CMK (cell line): ENCODE results near the gene TMEM252.

Experiments
- DNase-seq: peaks from one replicate; pipeline ENCODE4 v3.0.0-alpha.2; 2010; ENCODE audit warnings: low read depth

Gene TMEM252

DNA sequence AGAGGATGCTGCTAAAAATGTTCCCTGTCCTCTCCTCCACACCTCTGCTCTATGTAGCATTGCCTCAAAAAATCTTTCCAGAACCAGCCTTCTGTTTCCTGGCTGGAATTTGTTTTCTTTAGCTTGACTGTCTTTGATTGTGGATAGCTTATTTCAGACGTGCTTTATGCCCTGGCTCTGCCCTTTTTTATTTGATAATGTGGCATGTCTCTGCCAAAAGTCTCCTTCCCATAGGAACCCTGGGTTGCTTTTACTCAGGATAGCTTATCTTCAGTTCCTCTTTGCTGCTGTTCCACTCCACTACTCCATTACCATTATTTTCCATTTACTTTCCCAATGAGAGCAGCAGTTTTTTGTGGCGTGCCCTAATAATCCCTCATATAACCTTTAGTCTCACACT, 885 bp upstream of the TMEM252 start:
- DNase-seq = no peak

DNA sequence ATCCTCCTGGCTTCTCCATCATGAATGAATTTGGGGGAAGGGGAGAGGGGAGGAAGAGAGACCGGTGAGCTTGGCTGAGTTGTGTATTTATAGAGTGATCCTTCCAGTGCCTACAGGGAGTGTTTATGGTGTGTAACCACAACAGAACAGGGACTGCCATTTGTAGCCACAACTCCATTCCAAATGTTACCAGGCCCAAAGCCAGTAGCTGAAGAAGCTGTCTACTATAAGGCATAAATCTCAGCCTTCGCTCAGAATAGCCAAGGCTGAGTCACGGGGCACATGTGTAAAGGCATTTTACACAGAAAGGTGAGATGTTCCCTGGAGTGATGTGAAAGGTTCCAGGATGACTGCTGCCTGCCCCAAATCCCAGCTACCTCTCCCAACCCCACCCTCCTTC, 2.5 kb downstream of the TMEM252 start:
- no peak for DNase-seq

DNA sequence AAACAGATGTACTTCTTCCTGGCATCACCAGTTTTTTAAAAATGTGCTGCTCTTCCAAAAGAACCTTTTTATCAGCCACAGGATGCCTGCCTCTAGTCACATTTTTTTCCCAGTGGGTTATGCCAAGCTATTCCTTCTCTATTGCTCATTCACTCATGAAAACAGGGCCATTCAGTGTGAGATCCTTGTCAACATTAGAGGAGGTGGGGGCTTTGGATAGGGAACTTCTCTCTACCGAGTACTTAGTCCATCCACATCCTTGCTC, 3.1 kb downstream of the TMEM252 start:
- DNase-seq = no peak

DNA sequence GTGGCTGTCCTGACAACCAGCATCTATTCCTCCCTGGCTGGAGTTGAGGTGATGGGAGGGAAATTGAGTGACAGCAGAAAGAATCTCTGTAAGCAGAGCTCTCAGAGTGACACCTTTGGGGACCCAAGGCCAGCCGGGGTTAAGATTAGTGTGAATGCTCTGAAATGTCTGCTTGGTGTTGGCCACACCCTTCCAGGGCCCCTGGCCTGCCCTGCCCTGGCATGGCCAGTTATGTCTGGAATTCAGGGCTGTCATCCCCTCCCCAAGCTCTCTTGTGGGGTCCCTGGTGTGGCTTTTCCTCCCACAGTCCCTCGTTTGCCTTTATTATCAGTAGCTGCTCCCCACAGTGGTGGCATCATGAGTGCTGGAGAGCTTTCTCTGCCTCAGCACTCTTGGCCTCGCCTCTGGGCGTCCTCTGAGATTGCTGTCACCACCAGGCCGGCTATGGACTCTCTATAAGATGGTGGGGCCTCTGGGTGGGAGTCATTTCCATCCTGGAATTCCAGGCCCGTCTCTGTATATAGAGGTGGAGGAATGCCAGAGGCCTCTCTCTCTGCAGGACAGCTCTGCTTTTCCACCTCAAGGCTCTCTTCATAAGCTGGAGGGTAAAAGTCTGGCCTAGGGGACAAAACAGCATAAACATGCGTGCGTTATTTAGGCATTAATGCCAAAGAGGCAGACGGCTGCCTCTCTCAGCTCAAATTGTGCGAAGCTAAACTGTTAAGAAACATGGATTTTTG, 3.6 kb downstream of the TMEM252 start:
- DNase-seq = no peak

GRCh38 chr9:68533678-68534077, 7.0 kb downstream of the TMEM252 start:
- DNase-seq = no peak

- DNase-seq = no peak
Observed at GRCh38 chr9:68532131-68532530, 8.6 kb downstream of the TMEM252 start.

DNA sequence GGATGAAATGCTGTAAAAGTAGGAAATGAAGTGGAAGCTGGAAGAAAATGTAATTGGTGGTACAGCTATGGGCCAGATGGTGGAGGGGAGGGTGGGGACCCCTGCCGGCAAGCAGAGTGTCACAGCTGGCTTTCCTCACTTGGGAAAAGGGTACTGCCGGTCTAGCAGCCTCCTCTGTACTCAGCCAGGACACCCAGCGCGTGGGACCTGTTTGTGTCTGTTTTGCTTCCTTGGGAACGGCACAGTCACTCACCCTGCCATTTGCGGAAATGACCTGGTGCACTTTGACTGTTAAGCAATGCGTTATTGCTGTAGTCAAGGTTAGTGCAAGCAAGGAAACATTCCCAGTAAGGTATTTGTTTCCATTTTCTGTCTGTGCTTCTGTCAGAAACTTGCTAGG, 10.1 kb downstream of the TMEM252 start:
- no peak for DNase-seq

- DNase-seq = no peak
Observed at GRCh38 chr9:68523367-68523936, 17.2 kb downstream of the TMEM252 start.

- no peak for DNase-seq
Observed at GRCh38 chr9:68522954-68523353, 17.7 kb downstream of the TMEM252 start.

GRCh38 chr9:68522131-68522530, 18.6 kb downstream of the TMEM252 start:
- DNase-seq = no peak

DNA sequence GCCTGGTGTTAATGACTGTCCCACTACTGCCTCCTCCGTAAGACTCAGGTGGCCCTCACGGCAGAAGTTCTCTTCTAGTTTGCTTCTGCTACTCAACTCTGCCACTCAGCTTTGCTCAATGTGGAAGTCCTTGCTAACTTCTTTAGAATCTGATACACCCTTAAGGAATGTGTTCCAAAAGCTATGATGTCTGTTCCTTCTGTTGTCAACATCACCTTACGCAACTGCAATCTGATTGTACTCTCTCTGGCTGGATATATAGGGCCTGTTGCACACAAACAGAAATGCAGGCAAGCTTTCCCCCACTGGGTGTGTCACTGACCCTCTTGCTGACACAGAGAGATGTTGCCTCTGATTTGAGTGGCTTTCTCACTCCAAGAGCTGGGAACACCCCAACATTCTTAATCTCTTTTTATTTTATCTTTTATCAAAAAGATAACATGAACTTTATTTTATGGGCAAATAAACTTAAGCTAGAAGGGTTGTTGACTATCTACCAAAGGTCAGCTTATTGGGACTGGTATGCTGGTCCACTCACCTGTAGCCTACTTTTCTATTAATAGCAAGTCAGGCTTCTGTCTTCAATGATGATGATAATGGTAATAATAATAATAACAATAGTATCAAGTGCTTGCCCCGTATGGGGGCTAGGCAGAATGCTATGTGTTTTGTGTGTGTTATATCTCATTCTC, 25.2 kb downstream of the TMEM252 start:
- DNase-seq = no peak

- no peak for DNase-seq
Observed at GRCh38 chr9:68513981-68514380, 26.7 kb downstream of the TMEM252 start.

- no peak for DNase-seq
Observed at GRCh38 chr9:68513385-68513784, 27.3 kb downstream of the TMEM252 start.

DNA sequence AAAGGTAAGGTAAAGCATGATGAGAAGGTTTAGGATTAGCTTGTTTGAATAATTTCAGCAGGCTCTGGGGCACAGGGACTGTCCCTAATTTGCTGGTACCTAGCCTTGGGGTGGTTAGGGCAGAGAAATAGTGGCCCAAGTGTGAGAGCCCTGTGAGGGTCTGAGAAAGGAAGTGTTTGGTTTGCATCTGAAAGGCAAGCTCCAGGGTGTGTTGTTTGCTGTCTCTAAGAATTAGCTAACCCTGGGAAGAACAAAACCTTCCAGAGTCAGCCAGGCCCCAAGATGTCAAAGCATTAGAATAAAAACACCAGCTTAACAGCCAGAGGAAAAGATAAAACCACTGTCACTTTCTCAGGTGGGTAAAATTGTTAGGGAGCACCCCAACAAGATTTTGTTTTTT, 31.0 kb downstream of the TMEM252 start:
- no peak for DNase-seq

DNA sequence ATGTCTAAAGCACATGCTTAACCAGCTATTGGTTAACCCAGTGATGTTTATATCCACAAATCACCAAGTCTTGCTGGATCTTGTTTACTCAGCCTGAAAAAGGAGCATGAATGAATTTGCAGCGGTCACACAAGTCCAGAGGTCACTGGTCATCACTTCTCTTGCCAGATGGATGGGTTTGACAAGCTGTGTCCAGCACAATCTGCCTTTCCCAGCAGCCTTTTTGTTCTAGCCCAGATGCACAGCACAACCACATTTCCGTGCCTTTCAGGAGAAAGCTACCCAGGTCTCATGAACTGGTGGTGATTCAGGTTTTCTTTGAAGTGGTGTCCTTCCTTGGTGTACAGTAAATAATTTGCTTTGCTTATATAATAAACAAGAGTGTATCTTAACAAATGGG, 32.1 kb downstream of the TMEM252 start:
- no peak for DNase-seq

GRCh38 chr9:68507806-68508145, 32.9 kb downstream of the TMEM252 start:
- DNase-seq = no peak

GRCh38 chr9:68507130-68507805, 33.4 kb downstream of the TMEM252 start:
- no peak for DNase-seq

DNA sequence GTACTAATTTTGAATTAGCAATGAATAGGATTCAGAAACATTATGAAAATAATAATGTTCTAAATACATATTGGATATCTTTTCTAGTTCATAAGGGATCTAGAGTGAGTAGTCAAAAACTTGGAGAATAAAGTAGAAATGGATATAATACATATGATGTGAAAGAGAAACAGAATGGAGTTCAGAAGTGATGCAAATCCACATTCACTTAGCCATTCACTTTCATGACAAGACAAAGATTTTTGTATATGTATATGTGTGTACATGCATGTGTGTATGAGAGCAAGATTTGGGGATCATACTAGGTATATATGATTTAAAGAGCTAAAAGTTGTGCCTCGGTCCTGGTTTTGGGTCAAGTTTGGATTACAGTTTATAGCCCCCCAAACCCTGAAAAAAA, 34.1 kb downstream of the TMEM252 start:
- DNase-seq = no peak

- no peak for DNase-seq
Observed at GRCh38 chr9:68505681-68506409, 34.8 kb downstream of the TMEM252 start.

GRCh38 chr9:68502279-68502678, 38.4 kb downstream of the TMEM252 start:
- no peak for DNase-seq

- DNase-seq = no peak
Observed at GRCh38 chr9:68500457-68501381, 40.0 kb downstream of the TMEM252 start.

DNA sequence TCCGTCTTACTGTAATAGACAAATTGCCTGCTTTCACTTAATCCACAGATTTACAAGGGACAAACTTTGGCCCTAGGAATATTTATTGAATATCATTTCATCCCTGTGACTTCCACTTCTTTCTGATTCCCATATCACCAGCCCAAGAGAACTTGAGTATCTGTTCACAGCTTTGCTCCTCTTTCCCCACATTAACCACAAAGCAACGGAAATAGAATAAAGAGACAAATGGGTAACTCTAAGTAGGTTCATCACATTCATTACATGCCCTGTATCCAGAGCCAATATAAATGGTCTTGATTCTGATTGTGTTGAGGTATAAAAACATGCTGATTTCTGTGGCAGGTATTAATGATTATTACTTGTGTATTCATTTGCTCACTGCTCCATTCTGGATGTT, 41.9 kb downstream of the TMEM252 start:
- DNase-seq = no peak
